ENCODE measurements around the gene SHD.

The SHD gene

DNA sequence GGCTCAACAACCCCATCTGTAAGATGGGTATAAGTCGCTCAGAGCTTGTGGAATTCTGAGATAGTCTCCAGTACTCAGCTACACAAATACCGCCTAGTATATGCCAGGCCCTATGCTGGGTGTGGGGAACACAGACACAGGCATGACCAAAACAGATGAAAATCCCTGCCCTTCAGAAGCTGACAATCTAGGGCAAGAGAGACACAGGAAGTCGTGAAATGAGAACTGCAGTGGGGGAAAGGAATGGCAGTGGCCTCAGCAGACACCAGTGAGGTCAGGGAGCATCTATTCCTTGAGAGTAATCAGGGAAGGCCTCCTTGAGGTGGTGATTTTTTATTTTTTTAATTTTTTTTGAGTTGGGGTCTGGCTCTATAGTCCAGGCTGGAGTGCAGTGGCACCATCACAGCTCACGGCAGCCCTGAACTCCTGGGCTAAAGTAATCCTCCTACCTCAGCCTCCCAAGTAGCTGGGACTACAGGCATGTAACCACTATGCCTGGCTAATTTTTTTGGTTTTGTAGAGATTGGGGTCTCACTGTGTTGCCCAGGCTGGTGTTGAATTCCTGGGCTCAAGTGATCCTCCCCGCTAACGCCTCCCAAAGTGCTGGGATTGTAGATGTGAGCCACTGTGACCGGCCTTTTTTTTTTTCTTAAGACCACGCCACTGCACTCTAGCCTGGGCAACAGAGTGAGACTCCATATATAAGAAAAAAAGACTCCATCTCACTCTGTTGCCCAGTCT is 19.9 kb downstream of the SHD start:
- no peak for DNase-seq (ENCODE audit: low read depth, low spot score)

DNA sequence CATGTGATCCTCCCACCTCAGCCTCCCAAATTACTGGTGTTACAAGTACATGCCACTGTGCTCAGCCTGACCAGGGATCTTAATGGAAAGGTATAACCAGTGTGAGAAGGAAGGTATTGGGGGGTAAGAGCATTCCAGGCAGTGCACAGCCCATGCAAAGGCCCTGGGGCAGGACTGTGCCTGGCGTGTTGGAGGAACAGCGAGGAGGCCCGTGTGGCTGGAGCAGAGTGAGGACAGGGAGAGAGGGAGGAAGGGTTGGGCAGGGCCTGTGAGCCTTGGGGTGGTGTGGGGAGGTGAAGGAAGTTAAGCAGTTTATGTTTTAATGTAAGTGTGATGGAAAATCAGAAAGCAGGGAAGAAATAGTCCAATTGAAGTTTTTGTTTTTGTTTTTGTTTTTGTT is 21.5 kb downstream of the SHD start:
- DNase-seq (ENCODE audit: low read depth, low spot score): no peak

DNA sequence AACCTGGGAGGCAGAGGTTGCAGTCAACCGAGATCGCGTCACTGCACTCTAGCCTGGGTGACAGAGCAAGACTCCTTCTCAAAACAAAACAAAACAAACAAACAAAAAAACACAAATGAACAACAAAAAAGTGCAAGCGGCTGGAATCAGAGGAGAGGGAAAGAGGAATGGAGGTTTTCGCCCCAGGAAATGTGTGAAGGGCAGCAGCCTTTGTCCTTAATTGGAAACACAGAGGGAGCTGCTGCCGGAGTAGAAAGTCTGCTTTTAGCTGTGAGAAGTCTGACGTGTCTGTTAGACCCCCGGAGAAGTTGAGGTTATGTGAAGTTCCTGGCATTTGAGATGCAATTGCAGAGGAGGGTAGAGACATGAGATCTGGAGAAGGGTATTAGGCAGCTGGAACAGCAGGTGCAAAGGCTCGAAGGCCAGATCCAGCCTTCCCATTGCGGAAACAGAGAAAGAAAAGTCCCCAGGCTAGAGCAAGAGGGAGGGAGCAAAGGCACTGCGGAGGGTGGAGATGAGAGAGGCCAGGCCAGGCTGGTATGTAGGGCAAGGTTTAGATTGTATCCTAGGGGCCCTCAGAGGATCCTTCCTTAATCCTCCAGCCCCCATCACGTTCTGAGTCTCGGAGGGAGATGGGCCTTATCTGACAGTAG is 22.6 kb downstream of the SHD start:
- no peak for DNase-seq (ENCODE audit: low read depth, low spot score)

DNA sequence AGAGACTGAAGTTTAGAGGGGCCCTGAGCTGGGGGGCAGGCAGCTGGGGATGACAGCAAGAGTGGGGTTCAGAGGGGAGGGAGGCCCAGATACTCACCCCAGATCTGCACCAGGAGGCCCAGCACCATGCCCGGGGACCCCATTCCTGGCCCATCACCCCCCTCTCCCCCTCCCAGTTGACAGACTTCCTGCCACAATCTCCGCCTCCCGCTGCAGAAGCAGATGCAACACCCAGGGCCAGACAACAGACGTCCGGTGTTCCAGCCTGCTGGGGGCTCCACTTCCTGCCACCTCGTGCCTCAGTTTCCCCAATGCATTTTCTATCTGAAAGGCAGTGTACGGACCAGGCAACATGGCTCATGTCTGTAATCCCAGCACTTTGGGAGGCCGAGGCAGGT is 23.2 kb downstream of the SHD start, which contains the start of gene TMIGD2:
Gene TMIGD2, minus strand, starts transcription at position 147 of the 398 bp plus-strand sequence. Its CDS starts 4 bp downstream, at position 143.
- DNase-seq (ENCODE audit: low read depth, low spot score): no peak

DNA sequence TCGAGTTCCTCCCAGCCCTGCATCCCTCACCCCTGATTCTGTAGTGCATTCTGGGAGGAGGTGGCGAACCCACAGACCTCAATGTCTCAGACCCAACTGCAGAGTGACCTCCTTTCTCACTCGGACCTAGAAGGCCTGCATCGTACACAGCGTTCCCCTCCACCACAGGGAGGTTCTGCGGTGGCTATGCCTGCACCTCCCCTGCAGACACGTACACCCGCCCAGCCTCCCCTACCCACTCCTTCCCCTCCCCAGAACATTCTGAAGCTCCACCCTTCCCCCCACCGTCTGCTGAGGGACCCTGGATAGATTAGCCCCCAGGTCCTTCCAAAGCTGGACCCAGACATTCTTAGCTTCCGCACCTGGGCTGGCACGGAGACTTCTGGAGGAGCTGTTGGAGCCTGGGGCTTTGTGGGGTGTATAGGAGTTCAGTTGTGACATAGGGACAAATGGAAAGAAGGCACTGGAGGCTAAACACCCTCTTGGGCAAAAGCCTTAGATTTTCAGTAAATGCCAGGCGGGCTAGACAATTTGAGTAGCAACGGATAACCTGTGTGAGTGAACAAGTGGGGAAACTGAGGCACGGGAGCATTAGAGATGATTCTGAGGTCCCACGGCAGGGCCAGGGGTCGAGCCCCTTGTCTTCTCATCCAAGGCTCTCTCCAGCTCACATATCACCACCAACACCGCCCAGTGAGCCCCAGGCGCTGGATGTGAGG is 24.9 kb downstream of the SHD start:
- DNase-seq (ENCODE audit: low read depth, low spot score): no peak

DNA sequence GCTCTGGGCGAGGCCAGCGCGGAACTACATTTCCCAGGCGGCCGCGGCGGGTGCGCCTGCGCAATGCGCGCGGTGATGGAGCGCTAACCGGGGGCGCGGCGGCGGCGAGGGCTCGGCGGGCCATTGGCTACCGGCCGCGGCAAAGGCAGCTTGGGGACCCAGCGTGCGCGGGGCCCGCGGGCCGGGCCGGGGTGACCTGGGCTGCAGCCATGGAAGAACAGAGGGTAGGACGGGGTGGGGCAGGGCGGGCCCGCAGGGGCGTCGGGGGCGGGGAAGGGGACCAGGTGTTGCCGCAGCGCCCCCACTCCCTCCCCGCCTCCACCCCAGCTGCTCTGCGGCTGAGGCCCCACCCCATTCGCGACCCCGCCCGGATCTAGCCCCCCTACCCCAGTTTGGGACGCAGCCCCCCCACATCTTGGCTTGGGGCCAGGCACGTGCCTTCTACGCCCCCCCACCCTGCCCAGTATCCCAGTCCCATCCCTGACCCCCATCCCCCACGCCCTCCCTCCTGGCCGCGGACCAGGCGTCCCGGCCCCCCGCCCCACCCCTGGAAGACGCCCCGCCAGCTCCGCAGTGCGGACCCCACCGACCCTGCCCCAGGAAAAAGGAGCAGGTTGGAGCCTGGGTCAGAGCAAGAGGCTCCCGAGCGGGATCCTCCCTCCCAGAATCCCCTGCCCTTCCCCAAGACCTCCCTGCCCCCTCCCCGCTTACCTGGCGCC is 25.6 kb downstream of the SHD start, which contains the start of gene FSD1:
Gene FSD1, plus strand, starts transcription at position 61 of the 719 bp plus-strand sequence. Its CDS starts 149 bp downstream, at position 210.
- DNase-seq (ENCODE audit: low read depth, low spot score): peak; percentile 88

DNA sequence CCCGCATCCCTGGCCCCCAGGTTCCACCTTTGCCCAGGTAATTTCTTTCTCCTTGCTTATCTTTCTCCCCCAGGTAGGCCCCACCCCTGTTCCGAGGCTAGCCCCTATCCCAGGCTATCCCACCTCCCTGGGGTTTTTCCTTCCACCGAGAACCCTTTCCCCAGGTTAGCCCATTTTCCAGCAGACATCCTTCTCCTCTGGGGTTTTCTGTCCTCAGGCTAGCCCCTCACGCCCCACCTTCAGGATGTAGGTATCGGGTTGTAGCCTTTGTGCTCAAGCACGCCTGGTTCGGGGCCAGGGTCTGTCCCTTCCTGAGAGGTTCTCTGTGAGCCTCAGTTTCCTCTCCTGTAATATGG is 26.2 kb downstream of the SHD start:
- DNase-seq (ENCODE audit: low read depth, low spot score): no peak

DNA sequence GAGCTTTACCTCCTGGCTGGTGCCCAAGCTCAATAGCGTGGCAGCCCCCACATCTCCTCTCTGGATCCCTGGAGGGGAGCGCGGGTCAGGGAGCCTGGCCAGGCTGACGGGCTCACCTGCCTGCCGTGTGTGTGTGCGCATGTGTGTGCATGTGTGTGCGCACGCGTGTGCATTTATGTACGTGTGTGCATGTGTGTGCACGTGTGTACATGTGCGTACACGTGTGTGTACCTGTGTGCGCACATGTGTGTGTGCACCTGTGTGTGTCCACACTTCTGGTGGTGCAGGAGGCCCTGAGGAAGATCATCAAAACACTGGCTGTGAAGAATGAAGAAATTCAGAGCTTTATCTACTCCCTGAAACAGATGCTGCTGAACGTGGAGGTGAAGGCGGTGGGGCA is 26.6 kb downstream of the SHD start:
- no peak for DNase-seq (ENCODE audit: low read depth, low spot score)

DNA sequence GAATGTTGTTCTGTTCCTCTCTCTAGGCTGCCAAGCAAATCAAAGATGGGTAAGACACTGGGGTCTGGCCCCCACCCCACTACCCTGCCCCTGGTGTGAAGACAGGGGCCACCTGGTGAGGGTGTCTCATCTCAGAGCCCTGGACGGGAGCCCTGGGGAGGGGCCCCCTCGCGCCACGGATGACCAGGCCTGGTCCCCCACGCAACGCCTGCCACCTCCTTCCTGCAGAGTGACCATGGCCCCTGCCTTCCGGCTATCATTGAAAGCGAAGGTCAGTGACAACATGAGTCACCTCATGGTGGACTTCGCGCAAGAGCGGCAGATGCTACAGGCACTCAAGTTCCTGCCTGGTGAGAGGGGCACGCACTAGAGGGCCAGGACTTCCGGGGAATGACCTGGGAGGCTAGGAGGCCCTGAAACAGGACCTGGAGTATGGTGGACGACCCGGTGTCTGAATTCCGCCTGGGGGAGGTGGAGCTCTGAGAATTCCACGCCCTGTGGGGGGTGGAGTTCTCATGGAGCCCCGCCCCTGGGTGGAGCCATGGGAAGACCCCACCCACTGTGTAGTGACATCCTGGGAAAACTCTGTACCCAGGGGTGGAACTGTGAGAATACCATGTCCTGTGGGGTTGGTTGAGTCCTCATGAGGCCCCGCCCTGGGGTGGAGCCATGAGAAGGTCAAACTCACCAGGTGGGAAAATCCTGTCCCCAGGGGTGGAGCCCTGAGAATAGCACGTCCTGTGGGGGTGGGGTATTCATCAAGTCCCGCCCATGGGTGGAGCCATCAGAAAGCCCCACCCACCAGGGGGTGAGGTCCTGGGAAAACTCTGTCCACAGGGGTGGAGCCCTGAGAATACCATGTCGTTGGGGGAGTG is 31.4 kb downstream of the SHD start:
- no peak for DNase-seq (ENCODE audit: low read depth, low spot score)

DNA sequence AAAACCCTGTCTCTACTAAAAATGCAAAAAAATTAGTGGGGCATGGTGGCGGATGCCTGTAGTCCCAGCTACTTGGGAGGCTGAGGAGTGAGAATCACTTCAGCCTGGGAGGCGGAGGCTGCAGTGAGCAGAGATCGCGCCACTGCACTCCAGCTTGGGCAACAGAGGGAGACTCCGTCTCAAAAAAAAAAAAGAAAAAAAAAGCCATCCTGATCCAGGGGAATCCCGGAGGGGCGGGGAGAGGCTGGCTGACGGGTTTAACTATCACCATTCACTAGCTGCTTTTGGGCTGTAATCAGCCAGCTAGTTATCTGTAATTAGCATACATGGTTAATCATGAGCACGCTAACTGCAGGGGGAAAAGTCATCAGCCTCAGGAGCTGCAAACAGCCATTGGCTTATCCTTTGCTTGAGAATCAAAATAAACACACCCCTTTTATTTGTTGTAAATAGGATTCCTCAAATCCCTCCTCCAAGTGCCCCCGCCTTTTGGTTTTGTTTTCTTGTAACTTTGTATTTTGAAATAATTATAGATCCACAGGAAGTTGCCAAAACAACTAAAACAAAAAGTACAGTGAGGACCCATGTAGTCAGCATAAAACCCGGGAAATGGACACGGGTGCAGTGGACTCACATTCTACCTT is 34.9 kb downstream of the SHD start:
- DNase-seq (ENCODE audit: low read depth, low spot score): no peak

DNA sequence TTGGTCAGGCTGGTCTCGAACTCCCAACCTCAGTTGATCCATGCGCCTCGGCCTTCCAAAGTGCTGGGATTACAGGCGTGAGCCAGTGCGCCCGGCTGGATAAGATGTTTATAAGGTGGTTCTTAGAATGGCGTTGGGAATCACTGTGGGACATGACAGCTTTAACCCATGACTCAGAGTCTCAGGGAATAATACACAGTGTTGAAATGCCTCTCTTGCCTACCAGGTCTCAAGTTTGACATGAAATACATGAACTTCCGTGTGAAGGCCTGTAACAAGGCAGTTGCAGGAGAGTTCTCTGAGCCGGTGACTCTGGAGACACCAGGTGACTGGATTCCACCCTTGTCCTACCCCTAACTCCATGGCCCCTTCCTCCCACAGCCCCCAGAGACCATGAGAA is 37.9 kb downstream of the SHD start:
- DNase-seq (ENCODE audit: low read depth, low spot score): no peak

DNA sequence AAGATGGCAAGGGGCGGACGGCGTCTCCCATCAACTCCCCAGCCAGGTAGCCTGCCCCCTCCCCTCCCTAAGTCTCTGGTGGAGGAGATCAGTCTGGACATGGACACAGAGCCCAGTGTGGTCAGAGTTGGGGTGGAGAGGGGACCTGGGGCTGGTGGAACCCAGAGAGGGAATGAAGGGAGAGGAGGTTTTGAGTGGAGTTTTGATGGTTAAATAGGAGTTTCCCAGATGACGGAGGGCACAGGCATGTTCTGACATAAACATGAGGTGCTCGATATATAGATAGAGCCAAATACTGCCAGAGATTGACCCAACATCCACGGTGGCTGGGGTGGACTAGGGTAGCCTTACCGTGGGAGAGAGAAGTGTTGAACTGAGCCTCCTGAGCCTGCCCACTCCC is 39.4 kb downstream of the SHD start:
- no peak for DNase-seq (ENCODE audit: low read depth, low spot score)

DNA sequence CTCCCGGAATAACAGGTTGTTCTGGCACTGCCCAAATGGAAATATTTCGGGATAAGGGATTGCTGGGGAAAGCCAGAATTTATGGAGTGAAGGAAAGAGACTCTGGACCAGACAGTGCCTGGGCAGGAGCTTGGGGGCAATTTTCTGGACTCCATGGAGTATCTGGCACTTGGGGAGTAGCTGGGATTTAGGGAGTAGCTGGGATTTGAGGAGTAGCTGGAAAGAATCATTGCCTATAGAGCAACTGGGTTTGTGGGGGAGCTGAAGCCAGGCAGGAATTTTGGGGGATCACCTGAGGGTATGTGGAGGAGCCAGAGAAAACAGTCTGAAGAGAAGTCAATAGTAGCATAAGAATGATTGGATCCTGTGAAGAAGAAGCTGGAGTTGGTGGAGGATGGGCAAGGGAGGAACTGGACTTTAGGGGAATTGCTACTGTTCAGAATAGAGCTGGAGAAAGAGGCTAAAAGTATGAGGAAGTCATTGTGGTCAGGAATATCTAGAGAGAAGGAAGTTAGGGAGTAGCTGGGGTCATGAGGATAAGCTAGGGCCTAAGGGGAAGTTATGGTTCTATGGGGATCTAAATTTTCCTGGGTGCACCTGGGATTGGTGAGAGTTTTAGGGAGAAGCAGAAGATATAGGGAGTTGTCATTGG is 40.1 kb downstream of the SHD start:
- no peak for DNase-seq (ENCODE audit: low read depth, low spot score)

DNA sequence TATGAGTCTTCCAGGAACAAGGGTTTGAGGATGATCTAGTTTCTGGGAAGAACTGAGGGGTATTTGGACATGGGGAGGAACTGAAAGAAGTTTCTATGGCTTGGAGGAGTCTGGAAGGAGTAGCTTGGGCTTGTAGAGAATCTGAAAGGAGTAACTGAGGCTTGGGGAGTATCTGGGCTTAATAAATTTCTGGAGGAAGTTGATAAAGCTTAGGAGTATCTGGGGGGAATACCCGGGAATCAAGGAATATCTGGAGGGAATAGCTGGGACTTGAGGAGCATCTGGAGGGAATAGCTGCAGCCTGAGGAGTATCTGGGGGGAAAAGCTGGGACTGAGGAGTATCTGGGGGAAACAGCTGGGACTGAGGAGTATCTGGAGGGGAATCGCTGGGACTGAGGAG is 41.4 kb downstream of the SHD start:
- DNase-seq (ENCODE audit: low read depth, low spot score): no peak

DNA sequence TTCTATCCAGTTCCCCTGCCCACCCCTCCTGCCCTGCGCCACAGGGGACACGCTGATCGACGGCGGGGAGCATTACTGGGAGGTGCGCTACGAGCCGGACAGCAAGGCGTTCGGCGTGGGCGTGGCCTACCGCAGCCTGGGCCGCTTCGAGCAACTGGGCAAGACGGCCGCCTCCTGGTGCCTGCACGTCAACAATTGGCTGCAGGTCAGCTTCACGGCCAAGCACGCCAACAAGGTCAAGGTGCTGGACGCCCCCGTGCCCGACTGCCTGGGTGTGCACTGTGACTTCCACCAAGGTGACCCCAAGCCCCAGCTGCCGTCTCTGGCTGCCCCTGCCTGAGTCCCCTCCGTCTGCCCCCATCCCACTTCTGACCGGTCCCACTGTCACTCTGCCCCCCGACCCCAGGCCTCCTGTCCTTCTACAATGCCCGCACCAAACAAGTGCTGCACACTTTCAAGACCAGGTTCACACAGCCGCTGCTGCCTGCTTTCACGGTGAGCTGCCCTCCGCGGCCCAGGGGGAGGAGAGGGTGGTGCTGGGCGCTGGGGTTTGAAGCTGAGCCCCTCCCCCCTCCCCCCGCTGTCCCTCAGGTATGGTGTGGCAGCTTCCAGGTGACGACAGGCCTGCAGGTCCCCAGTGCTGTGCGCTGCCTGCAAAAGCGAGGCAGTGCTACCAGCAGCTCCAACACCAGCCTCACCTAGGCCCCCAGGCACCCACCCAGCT is 44.0 kb downstream of the SHD start:
- no peak for DNase-seq (ENCODE audit: low read depth, low spot score)

DNA sequence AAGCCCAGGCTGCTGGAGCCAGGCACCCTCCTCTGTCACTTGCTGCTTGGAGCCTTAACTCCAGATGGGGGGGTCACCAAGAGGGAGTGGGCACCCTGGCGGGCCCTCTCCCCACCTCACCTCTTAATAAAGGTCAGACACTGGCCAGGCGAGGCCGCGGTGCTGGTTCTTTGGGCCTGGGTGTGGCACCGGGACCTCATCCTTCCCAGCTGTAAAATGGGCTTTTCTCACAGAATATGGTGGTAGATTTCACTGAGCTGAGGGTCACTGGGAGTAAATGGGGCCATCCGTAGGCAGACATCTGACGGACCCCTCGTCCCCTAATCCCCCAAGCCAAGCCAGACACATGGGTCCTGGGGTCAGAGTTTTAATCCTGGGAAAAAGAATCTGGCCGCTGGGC is 44.6 kb downstream of the SHD start:
- no peak for DNase-seq (ENCODE audit: low read depth, low spot score)

DNA sequence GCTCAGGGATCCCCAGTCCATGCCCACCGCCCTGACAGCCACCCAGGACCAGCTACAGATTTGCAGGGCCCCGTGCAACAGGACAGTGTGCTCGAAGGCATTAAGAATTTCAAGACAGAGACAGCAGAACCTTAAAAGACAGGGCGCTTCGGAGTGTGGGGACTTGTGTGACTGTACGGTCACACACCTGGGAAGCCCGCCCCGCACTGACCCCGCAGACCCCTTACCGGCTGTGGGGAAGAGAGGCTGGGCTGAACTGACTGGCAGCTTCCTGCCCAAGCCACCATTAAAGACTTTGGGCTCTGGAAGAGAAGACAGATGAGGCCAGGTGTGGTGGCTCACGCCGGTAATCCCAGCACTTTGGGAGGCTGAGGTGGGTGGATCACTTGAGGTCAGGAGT is 45.2 kb downstream of the SHD start:
- DNase-seq (ENCODE audit: low read depth, low spot score): no peak

DNA sequence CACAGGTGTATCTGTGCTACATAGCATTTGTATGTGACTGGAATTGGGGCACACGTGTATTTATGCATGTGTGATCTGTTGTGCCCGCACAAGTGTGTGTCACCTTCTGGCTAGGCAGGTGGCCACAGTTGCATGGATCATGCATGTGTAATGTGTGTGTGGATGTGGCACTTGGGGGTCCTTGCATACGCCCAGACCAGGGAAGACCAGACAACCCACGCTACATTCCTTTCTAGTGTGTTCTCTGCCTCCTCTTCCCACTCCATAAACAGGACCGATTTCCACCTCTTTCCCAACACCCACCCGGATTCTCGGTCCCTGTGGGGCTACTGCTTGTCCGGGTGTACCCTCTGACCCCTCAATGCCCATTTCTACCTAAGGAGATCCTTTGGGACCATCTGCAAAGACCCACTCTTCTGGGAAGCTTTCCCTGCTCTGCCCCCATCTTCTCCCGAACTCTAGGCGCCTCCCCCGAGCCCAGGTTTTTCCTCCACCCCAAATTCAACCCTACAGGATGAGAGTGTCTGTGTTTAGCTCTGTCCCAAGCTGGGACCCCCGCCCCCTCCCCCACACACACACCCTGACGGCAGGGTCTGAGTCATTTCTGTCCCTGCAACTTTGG is 47.3 kb downstream of the SHD start:
- no peak for DNase-seq (ENCODE audit: low read depth, low spot score)

DNA sequence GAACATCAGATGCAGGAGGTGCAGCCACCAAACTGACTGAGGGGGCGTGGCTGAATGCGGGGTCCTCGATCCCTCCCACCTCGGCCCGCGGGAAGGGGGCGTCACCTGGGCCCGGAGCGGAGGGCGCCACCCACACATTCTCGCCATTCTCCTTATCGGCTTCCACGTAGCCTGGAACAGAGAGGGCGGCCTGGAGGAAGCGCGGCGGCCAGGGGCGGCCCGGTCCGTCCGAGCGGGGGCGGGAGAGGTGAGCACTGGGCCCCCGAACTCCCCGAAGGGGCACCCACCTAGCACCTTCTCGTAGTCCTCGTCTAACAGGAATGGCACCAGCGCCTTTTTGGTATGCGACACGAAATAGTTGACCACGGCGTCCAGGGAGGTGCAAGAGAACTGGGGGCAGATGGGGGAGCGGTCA is 47.8 kb downstream of the SHD start:
- peak; percentile 28 for DNase-seq (ENCODE audit: low read depth, low spot score)
